Panc1 (cell line): ENCODE data around the gene AGBL4. TPM values are rescaled to one million over a fixed set of nuclear protein-coding genes. Genes with fewer than 3 reads are reported as not detected.

Experiments
- ATAC-seq: fragments of 200-7000 bp; cut with Tn5 transposase; 2 replicates; pipeline ENCODE4 v1.9.1; 2020; ENCODE audit warnings: mild to moderate bottlenecking, moderate library complexity
- BruUV-seq: library from RNA; stranded (reverse); fragments of 400-500 nt; replicated peaks from 2 replicates; lab custom pipeline; 2021; lab: Mats Ljungman, UMichigan
- CTCF ChIA-PET: fragments of 300-600 bp; sonication (Branson Sonifier 250); formaldehyde crosslinking; loops from one replicate; lab custom pipeline; 2022; ENCODE audit warnings: antibody characterized with exemption; lab: Charles Lee
- POLR2A ChIA-PET: fragments of 300-600 bp; sonication (Branson Sonifier 250); formaldehyde crosslinking; loops from one replicate; lab custom pipeline; 2022; ENCODE audit warnings: antibody characterized with exemption; lab: Charles Lee
- DNase-seq: peaks from one replicate; pipeline ENCODE4 v3.0.0-alpha.2; 2010; ENCODE audit warnings: low read depth, low spot score
- H3K27ac ChIP-seq: 2 replicates; pipeline ENCODE4 v1.5.1; 2011; ENCODE audit warnings: mild to moderate bottlenecking, low read length, inconsistent platforms
- H3K27me3 ChIP-seq: fragments of 200-500 bp; sonication (Bioruptor generic); 2 replicates; pipeline ENCODE4 v1.6.0; 2014; ENCODE audit warnings: low read length, inconsistent platforms; ENCODE audit not compliant: control insufficient read depth, insufficient read depth
- H3K36me3 ChIP-seq: fragments of 200-500 bp; sonication (Bioruptor generic); 2 replicates; pipeline ENCODE4 v1.5.1; 2014; ENCODE audit warnings: inconsistent platforms, mild to moderate bottlenecking, low read length, moderate library complexity; ENCODE audit not compliant: control insufficient read depth, insufficient read depth
- H3K4me1 ChIP-seq: 2 replicates; pipeline ENCODE4 v1.5.1; 2011; ENCODE audit warnings: inconsistent platforms, mild to moderate bottlenecking, low read length, moderate library complexity; ENCODE audit not compliant: control insufficient read depth, insufficient read depth
- H3K4me3 ChIP-seq, 2 experiments: 2 replicates each; pipeline ENCODE4 v1.5.1; 2011 to 2012; ENCODE audit warnings: low read depth in 2 of 2, low read length in 2 of 2, mild to moderate bottlenecking in 2 of 2, inconsistent platforms in 1 of 2, moderate library complexity in 1 of 2
- H3K9me3 ChIP-seq: fragments of 200-500 bp; sonication (Bioruptor generic); 2 replicates; pipeline ENCODE4 v1.5.1; 2014; ENCODE audit warnings: low read depth, mild to moderate bottlenecking, inconsistent platforms, low read length, moderate library complexity; ENCODE audit not compliant: control insufficient read depth, insufficient read depth
- CTCF ChIP-seq: fragments of 450-650 bp; IDR thresholded peaks from 2 replicates; pipeline ENCODE4 v1.5.1; 2017; ENCODE audit warnings: mild to moderate bottlenecking
- POLR2AphosphoS5 ChIP-seq: IDR thresholded peaks from 2 replicates; pipeline ENCODE4 v1.6.1; 2012; ENCODE audit warnings: mild to moderate bottlenecking, low read depth, low read length, moderate library complexity
- SIN3A ChIP-seq: IDR thresholded peaks from 2 replicates; pipeline ENCODE4 v1.6.1; 2012; ENCODE audit warnings: low read depth, mild to moderate bottlenecking, low read length, moderate library complexity, borderline replicate concordance; ENCODE audit not compliant: insufficient read depth
- TCF7L2 ChIP-seq: IDR thresholded peaks from 2 replicates; pipeline ENCODE4 v1.6.1; 2011; ENCODE audit warnings: mild to moderate bottlenecking, low read depth, low read length, inconsistent platforms
- in situ Hi-C: cut with HindIII; loops from 2 replicates; pipeline ENCODE4 v1.10.0; 2016; ENCODE audit warnings: low sequenced_read_pairs, low pct_unique_long_range_greater_than_20kb
- intact Hi-C: fragments of 100-400 bp; cut with micrococcal nuclease; formaldehyde crosslinking; loops from one replicate; pipeline ENCODE4 v1.10.0; 2022; ENCODE audit not compliant: unreplicated experiment
- total RNA-seq: library from RNA; stranded (reverse); gene quantifications from one replicate; pipeline ENCODE4 v1.2.1, GENCODE V29; 2021; ENCODE audit not compliant: unreplicated experiment
- TF ChIP-seq, protein P1 (sequence below), 2 experiments: IDR thresholded peaks; 2 replicates each; pipeline ENCODE4 v1.6.1; 2011 to 2012; ENCODE audit warnings: low read depth in 2 of 2, control low read depth in 1 of 2, low read length in 1 of 2, mild to moderate bottlenecking in 1 of 2, moderate library complexity in 1 of 2; ENCODE audit not compliant: insufficient read depth in 1 of 2

Gene AGBL4
- total RNA-seq, 1 experiment from 2014 or later: not detected

DNA sequence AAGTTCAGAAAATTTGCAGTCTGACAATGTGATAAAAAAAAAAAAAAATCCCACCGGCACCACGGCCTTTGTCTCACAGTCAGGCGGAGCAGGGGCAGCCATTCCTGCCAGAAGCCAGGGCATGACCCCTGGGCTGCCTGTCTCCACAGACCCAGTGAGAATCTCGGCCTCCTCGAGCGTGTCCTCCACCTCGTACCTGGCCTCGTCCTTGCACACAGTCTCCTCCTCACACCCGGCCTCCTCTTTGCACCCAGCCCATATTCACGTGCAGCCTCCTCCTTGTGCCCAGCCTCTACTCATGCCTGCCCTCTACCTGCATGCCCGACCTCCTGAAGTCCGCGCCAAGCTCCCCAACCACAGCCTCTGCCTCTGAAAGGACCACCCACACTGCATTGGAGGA lies 182.0 kb downstream of the AGBL4 start:
- no TSS peak for BruUV-seq
- in situ Hi-C loops: no loop called here
- CTCF ChIA-PET: no interaction called here
- POLR2A ChIA-PET: no interaction called here
- Histone ChIP-seq H3K27ac (no peak overlapping the region), H3K4me3 (no peak overlapping the region), H3K4me1 (no peaks in the 10 kb centered on the region), H3K27me3 (no peaks in the 10 kb centered on the region), H3K36me3 (no peaks in the 10 kb centered on the region), H3K9me3 (peaks cover 3% of the 10 kb centered on the region; the same call in 1 of the 2 replicates)
- no peak for TF ChIP-seq SIN3A
- no peak for TF ChIP-seq CTCF
- TF ChIP-seq, protein P1, sequence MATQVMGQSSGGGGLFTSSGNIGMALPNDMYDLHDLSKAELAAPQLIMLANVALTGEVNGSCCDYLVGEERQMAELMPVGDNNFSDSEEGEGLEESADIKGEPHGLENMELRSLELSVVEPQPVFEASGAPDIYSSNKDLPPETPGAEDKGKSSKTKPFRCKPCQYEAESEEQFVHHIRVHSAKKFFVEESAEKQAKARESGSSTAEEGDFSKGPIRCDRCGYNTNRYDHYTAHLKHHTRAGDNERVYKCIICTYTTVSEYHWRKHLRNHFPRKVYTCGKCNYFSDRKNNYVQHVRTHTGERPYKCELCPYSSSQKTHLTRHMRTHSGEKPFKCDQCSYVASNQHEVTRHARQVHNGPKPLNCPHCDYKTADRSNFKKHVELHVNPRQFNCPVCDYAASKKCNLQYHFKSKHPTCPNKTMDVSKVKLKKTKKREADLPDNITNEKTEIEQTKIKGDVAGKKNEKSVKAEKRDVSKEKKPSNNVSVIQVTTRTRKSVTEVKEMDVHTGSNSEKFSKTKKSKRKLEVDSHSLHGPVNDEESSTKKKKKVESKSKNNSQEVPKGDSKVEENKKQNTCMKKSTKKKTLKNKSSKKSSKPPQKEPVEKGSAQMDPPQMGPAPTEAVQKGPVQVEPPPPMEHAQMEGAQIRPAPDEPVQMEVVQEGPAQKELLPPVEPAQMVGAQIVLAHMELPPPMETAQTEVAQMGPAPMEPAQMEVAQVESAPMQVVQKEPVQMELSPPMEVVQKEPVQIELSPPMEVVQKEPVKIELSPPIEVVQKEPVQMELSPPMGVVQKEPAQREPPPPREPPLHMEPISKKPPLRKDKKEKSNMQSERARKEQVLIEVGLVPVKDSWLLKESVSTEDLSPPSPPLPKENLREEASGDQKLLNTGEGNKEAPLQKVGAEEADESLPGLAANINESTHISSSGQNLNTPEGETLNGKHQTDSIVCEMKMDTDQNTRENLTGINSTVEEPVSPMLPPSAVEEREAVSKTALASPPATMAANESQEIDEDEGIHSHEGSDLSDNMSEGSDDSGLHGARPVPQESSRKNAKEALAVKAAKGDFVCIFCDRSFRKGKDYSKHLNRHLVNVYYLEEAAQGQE (IDR thresholded peaks at IDR 0.05; ENCODE audit: insufficient read depth in 1 of 2, low read depth in 2 of 2, low read length in 1 of 2): no peak
- no peak for TF ChIP-seq POLR2AphosphoS5
- TF ChIP-seq TCF7L2: no peak
- DNase-seq (no peak), ATAC-seq (no peak)
- intact Hi-C loops: no loop called here

DNA sequence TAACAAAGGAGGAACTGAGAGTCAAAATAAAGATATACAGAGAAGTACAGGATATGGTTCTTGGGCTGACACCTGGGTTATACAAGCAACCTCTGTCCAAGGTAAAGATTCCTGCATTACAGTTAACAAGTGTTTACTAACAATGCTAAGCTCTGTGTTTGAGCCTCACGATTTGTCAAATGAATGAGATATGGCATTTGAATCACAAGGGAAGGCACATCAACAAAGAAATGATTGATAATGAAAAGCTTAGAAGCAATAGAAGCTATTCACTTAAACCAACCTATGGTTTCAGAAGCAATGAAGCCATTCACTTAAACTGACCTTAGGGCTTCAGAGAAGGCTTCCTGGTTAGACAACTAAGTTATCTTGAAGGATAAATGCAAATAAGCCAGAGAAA lies 199.5 kb downstream of the AGBL4 start:
- Histone ChIP-seq H3K9me3 (peaks cover 2% of the 10 kb centered on the region; the same call in 1 of the 2 replicates), H3K4me3 (no peak overlapping the region), H3K27me3 (no peaks in the 10 kb centered on the region), H3K36me3 (no peaks in the 10 kb centered on the region), H3K4me1 (no peaks in the 10 kb centered on the region), H3K27ac (no peak overlapping the region)
- BruUV-seq: no TSS peak
- in situ Hi-C loops: no loop called here
- TF ChIP-seq SIN3A: no peak
- TF ChIP-seq TCF7L2: no peak
- no peak for TF ChIP-seq POLR2AphosphoS5
- TF ChIP-seq CTCF: no peak
- TF ChIP-seq, protein P1 (IDR thresholded peaks at IDR 0.05; ENCODE audit: insufficient read depth in 1 of 2, low read depth in 2 of 2, low read length in 1 of 2): no peak
- intact Hi-C loops: no loop called here
- ATAC-seq (no peak), DNase-seq (no peak)
- POLR2A ChIA-PET: no interaction called here
- CTCF ChIA-PET: no interaction called here
